Ovary (tissue), 9 donors: ENCODE data around the gene ULBP3. TPM values are rescaled to one million over a fixed set of nuclear protein-coding genes. Genes with fewer than 3 reads are reported as not detected.

Experiments used
- DNase-seq, 5 donors: peaks; one replicate each; pipeline ENCODE4 v3.0.0-alpha.2; 2019 to 2020
- H3K27ac ChIP-seq, 2 donors: fragments of 200-600 bp; one replicate each; pipeline versions ENCODE4 v1.5.1 to v1.8.0; 2019 to 2022
- H3K27me3 ChIP-seq: fragments of 200-600 bp; one replicate; pipeline ENCODE4 v1.8.0; 2022
- H3K36me3 ChIP-seq: fragments of 200-600 bp; sonication (generic); one replicate; pipeline ENCODE4 v1.5.1; 2019
- H3K4me1 ChIP-seq: one replicate; pipeline ENCODE4 v1.8.1; 2013; ENCODE audit warnings: mild to moderate bottlenecking, moderate library complexity; ENCODE audit not compliant: insufficient read depth
- H3K4me3 ChIP-seq: fragments of 200-600 bp; sonication (generic); one replicate; pipeline ENCODE4 v1.5.1; 2017
- H3K9me3 ChIP-seq, 2 donors: fragments of 200-600 bp in 1 of 2; sonication (generic) in 1 of 2; one replicate each; pipeline versions ENCODE4 v1.5.1 to v1.8.1; 2013 to 2019; ENCODE audit warnings: mild to moderate bottlenecking in 1 of 2, moderate library complexity in 1 of 2
- CTCF ChIP-seq, 3 donors: fragments of 450-650 bp in 2 of 3; fragments of 200-600 bp in 1 of 3; IDR thresholded peaks; one replicate each; pipeline versions ENCODE4 v1.5.1 to v1.8.0; 2016 to 2022; ENCODE audit warnings: antibody characterized with exemption in 3 of 3, mild to moderate bottlenecking in 1 of 3
- EP300 ChIP-seq: sonication (generic); formaldehyde crosslinking; IDR thresholded peaks from one replicate; pipeline ENCODE4 v1.6.1; 2017; ENCODE audit warnings: antibody characterized with exemption
- POLR2A ChIP-seq: fragments of 450-650 bp; IDR thresholded peaks from one replicate; pipeline ENCODE4 v1.6.1; 2017; ENCODE audit warnings: antibody characterized with exemption, mild to moderate bottlenecking, moderate library complexity
- WGBS, 3 donors: extraction: QIAGEN DNeasy Blood & Tissue Kit in 1 of 3; methylation state at CpG; one replicate each; pipeline versions ENCODE4 v1.1.5 to v1.1.7; 2013 to 2017; 5-methylcytosine and 5-hydroxymethylcytosine counted together
- intact Hi-C, 4 donors: fragments of 100-400 bp; cut with DNase I; formaldehyde crosslinking; loops; one replicate each; pipeline versions ENCODE4 v1.11.0 to v1.15.1; 2022 to 2023
- polyA plus RNA-seq, 2 donors: library from polyadenylated mRNA; stranded (reverse); fragments of 200-250 nt in 1 of 2; fragments of 350-450 nt in 1 of 2; fragmentation: Illumina TruSeq in 1 of 2; extraction: RNeasy Lipid Tissue Mini Kit (QIAGEN cat#74804) in 1 of 2; gene quantifications; one replicate each; pipeline ENCODE4 v1.2.3, GENCODE V29; 2013 to 2014
- total RNA-seq, 7 donors: library from RNA; depleted of rRNA in 2 of 7; stranded (reverse); fragments of >200 nt in 2 of 7; fragmentation: NEBNext Ultra II Directional in 3 of 7; extraction: Animal tissue kit (Norgen Biotek cat#: 25700) in 3 of 7; gene quantifications; one replicate each; pipeline versions ENCODE4 v1.1.0 to v1.2.4, GENCODE V29; 2016 to 2023
- donor health status: DM: no; HTN: no; CAD: no; lungs with moderate emphysema.
- donor health status: DM: no; HTN: no; CAD: no.
- donor health status: Bipolar disorder and iron deficiency.
- donor health status: DM: yes; HTN: yes; CAD: no.
- donor health status: DM: no; HTN: no; CAD: no.
- donor health status: DM: yes; HTN: yes; CAD: no.

Gene ULBP3
- total and polyA plus RNA-seq, 9 donors = 0.66 to 2.5 (median 1.6) TPM; not detected in 2

- Histone ChIP-seq H3K9me3 (no peaks in the 10 kb centered on the region), H3K4me3 (no peak overlapping the region), H3K27ac (no peak overlapping the region), H3K27me3 (no peaks in the 10 kb centered on the region), H3K4me1 (no peaks in the 10 kb centered on the region), H3K36me3 (no peaks in the 10 kb centered on the region)
- 89 to 93% (median 89%) methylated on average over 13 of the region's 13 CpGs for WGBS, 3 donors
- intact Hi-C loops = no loop called here
- TF ChIP-seq POLR2A (no peak), CTCF (IDR thresholded peaks at IDR 0.05) (no peak), EP300 (no peak)
- no peak for DNase-seq
Measured at GRCh38 chr6:150043096-150043495, 25.8 kb downstream of the ULBP3 start.

- WGBS, 3 donors = 4 to 6% (median 5%) methylated on average over 21 of the region's 21 CpGs
- Histone ChIP-seq H3K9me3 (no peaks in the 10 kb centered on the region), H3K27ac (no peak overlapping the region), H3K27me3 (no peaks in the 10 kb centered on the region), H3K4me1 (peaks cover 5% of the 10 kb centered on the region), H3K36me3 (no peaks in the 10 kb centered on the region), H3K4me3 (no peak overlapping the region)
- DNase-seq = no peak
- TF ChIP-seq POLR2A (no peak), CTCF (IDR thresholded peaks at IDR 0.05) (no peak), EP300 (no peak)
- intact Hi-C loops = no loop called here
Measured at GRCh38 chr6:150038202-150039062, 30.5 kb downstream of the ULBP3 start.

- TF ChIP-seq POLR2A (no peak), EP300 (no peak), CTCF (IDR thresholded peaks at IDR 0.05) (no peak)
- 1 to 2% (median 1%) methylated on average over 46 to 55 of the region's 55 CpGs for WGBS, 3 donors
- Histone ChIP-seq H3K4me3 (no peak overlapping the region), H3K27ac (no peak overlapping the region), H3K27me3 (no peaks in the 10 kb centered on the region), H3K9me3 (no peaks in the 10 kb centered on the region), H3K4me1 (peaks cover 5% of the 10 kb centered on the region), H3K36me3 (no peaks in the 10 kb centered on the region)
- intact Hi-C loops = no loop called here
- DNase-seq = no peak
Measured at GRCh38 chr6:150037526-150038201, 31.3 kb downstream of the ULBP3 start.

GRCh38 chr6:150036081-150036480 is 32.8 kb downstream of the ULBP3 start:
- H3K9me3 ChIP-seq = no peaks in the 10 kb centered on the region
- H3K4me3 ChIP-seq = no peak overlapping the region
- intact Hi-C loops = no loop called here
- H3K4me1 ChIP-seq = peaks cover 5% of the 10 kb centered on the region
- TF ChIP-seq EP300 = no peak
- TF ChIP-seq CTCF (IDR thresholded peaks at IDR 0.05) = no peak
- no peak for TF ChIP-seq POLR2A
- no peak for DNase-seq
- no peak overlapping the region for H3K27ac ChIP-seq
- H3K27me3 ChIP-seq = no peaks in the 10 kb centered on the region
- 70 to 76% (median 73%) methylated on average over 5 of the region's 5 CpGs for WGBS, 3 donors
- H3K36me3 ChIP-seq = no peaks in the 10 kb centered on the region
